OCI-LY1 (cell line): ENCODE measurements around the gene TBC1D16.

Experiments
- H2AFZ ChIP-seq: fragments of 200-600 bp; sonication (generic), shearing (Covaris generic); 2 replicates; pipeline ENCODE4 v1.6.0; 2014; ENCODE audit warnings: antibody characterized with exemption, mild to moderate bottlenecking, low read length
- H3F3A ChIP-seq: fragments of 200-600 bp; sonication (generic), shearing (Covaris generic); 2 replicates; pipeline ENCODE4 v1.6.0; 2014; ENCODE audit warnings: mild to moderate bottlenecking, antibody characterized with exemption, low read length, moderate library complexity; ENCODE audit not compliant: insufficient read depth
- H3K27ac ChIP-seq: fragments of 200-600 bp; sonication (generic); 2 replicates; pipeline ENCODE4 v1.5.1; 2014; ENCODE audit warnings: low read length, mixed run types, mild to moderate bottlenecking, low read depth; ENCODE audit not compliant: poor library complexity, severe bottlenecking
- H3K27me3 ChIP-seq: fragments of 200-600 bp; sonication (generic); 2 replicates; pipeline ENCODE4 v1.6.0; 2014; ENCODE audit warnings: antibody characterized with exemption, mild to moderate bottlenecking, low read length, moderate library complexity; ENCODE audit not compliant: insufficient read depth
- H3K36me3 ChIP-seq: fragments of 200-600 bp; sonication (generic); 2 replicates; pipeline ENCODE4 v1.6.1; 2014; ENCODE audit warnings: mild to moderate bottlenecking, antibody characterized with exemption, low read length, moderate library complexity, mixed read lengths; ENCODE audit not compliant: insufficient read depth
- H3K4me1 ChIP-seq: fragments of 200-600 bp; sonication (generic); 2 replicates; pipeline ENCODE4 v1.5.1; 2014; ENCODE audit warnings: mild to moderate bottlenecking, low read length, moderate library complexity; ENCODE audit not compliant: insufficient read depth, severe bottlenecking
- H3K4me2 ChIP-seq: fragments of 200-600 bp; sonication (generic), shearing (Covaris generic); 2 replicates; pipeline ENCODE4 v1.6.1; 2014; ENCODE audit warnings: low read length
- H3K4me3 ChIP-seq: fragments of 200-600 bp; sonication (generic); 2 replicates; pipeline ENCODE4 v1.5.1; 2014; ENCODE audit warnings: low read length, low read depth, mild to moderate bottlenecking, mixed read lengths; ENCODE audit not compliant: poor library complexity, severe bottlenecking
- H3K79me2 ChIP-seq: fragments of 200-600 bp; shearing (Covaris generic); 2 replicates; pipeline ENCODE4 v1.6.1; 2016; ENCODE audit warnings: mixed run types, low read length, mixed read lengths; ENCODE audit not compliant: insufficient read depth
- H3K9ac ChIP-seq: fragments of 200-600 bp; sonication (generic), shearing (Covaris generic); 2 replicates; pipeline ENCODE4 v1.6.1; 2014; ENCODE audit warnings: mild to moderate bottlenecking, low read length, mixed read lengths
- H3K9me2 ChIP-seq: fragments of 200-600 bp; sonication (generic), shearing (Covaris generic); 2 replicates; pipeline ENCODE4 v1.6.1; 2014; ENCODE audit warnings: low read depth, mild to moderate bottlenecking, low read length, mixed read lengths
- H3K9me3 ChIP-seq: fragments of 200-600 bp; shearing (Covaris generic); 2 replicates; pipeline ENCODE4 v1.6.1; 2014; ENCODE audit warnings: low read length, mixed read lengths
- H4K20me1 ChIP-seq: fragments of 200-600 bp; sonication (generic), shearing (Covaris generic); 2 replicates; pipeline ENCODE4 v1.6.0; 2016; ENCODE audit warnings: mild to moderate bottlenecking, low read length; ENCODE audit not compliant: insufficient read depth
- EZH2 ChIP-seq: fragments of 200-600 bp; sonication (generic), shearing (Covaris generic); IDR thresholded peaks from 2 replicates; pipeline ENCODE4 v1.8.0; 2017; ENCODE audit warnings: borderline replicate concordance, mixed run types, mild to moderate bottlenecking, antibody characterized with exemption, low read length, moderate library complexity, mixed read lengths
- TF ChIP-seq, protein P1 (sequence below): fragments of 200-600 bp; sonication (generic), shearing (Covaris generic); IDR thresholded peaks from 2 replicates; pipeline ENCODE4 v1.5.1; 2017; ENCODE audit warnings: mild to moderate bottlenecking, antibody characterized with exemption, low read length, moderate library complexity, mixed read lengths

TBC1D16 gene

DNA sequence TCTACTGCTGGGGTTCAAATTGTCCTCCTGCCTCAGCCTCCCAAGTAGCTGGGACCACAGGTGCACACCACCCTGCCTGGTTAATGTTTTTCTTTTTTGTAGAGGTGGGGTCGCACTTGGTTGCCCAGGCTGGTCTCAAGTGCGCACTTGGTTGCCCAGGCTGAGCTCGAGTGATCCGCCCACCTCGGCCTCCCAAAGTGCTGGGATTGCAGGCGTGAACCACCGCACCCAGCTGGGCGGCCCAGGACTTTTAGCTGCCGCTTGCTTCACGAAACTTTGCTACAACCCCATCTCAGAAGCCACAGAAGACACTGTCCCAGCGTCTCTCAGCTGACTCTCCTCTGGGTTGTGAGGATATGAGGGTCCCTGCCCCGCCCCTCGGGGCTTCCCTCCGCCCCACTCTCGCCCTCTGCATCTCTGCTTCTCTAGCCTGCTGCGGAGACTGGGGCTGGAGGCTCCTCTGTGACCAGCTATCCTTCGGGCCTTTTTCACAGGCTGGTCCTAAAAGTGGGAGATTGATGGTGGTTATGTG is 147.6 kb downstream of the TBC1D16 start:
- TF ChIP-seq EZH2 = no peak
- TF ChIP-seq, protein P1, sequence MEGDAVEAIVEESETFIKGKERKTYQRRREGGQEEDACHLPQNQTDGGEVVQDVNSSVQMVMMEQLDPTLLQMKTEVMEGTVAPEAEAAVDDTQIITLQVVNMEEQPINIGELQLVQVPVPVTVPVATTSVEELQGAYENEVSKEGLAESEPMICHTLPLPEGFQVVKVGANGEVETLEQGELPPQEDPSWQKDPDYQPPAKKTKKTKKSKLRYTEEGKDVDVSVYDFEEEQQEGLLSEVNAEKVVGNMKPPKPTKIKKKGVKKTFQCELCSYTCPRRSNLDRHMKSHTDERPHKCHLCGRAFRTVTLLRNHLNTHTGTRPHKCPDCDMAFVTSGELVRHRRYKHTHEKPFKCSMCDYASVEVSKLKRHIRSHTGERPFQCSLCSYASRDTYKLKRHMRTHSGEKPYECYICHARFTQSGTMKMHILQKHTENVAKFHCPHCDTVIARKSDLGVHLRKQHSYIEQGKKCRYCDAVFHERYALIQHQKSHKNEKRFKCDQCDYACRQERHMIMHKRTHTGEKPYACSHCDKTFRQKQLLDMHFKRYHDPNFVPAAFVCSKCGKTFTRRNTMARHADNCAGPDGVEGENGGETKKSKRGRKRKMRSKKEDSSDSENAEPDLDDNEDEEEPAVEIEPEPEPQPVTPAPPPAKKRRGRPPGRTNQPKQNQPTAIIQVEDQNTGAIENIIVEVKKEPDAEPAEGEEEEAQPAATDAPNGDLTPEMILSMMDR = no peak
- no peak overlapping the region for H3K27ac ChIP-seq
- H3K9ac ChIP-seq = no peak overlapping the region
- H3K4me3 ChIP-seq = no peak overlapping the region
- H3K4me2 ChIP-seq = no peak overlapping the region
- H2AFZ ChIP-seq = no peak overlapping the region
- H3K79me2 ChIP-seq = no peaks in the 10 kb centered on the region
- H3K9me3 ChIP-seq = no peaks in the 10 kb centered on the region
- H3F3A ChIP-seq = no peaks in the 10 kb centered on the region
- no peaks in the 10 kb centered on the region for H3K4me1 ChIP-seq
- no peaks in the 10 kb centered on the region for H4K20me1 ChIP-seq
- no peaks in the 10 kb centered on the region for H3K9me2 ChIP-seq
- peaks cover 5% of the 10 kb centered on the region for H3K27me3 ChIP-seq
- H3K36me3 ChIP-seq = no peaks in the 10 kb centered on the region

DNA sequence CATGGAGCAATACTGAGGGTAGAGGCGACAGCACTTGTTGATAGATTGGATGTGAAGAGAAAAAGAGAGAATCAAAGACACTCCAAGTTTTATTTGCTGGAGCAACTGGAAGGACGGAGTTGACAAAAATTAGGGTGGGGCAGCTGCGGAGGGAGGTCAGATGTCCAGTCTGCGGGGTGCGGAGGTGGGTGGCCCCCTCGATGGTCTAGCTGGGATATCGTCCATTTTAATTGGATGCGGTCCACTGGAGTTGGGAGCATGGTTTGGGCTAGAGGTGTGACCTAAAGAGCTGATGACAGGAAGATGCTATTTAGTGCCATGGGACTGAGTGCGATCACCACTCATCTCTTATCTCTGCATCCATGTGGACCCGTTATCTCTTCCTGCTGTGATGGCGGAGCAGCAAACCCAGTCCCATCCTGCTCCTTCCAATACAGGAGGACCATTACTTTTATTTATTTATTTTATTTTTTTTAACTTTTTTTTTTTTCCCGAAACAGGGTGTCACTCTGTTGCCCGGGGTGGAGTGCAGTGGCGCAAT is 148.2 kb downstream of the TBC1D16 start:
- no peak overlapping the region for H3K9ac ChIP-seq
- H3K27ac ChIP-seq = no peak overlapping the region
- H3K9me2 ChIP-seq = no peaks in the 10 kb centered on the region
- no peak overlapping the region for H2AFZ ChIP-seq
- peaks cover 8% of the 10 kb centered on the region for H3K27me3 ChIP-seq
- no peak overlapping the region for H3K4me3 ChIP-seq
- TF ChIP-seq, protein P1 = no peak
- TF ChIP-seq EZH2 = no peak
- H3K79me2 ChIP-seq = no peaks in the 10 kb centered on the region
- no peaks in the 10 kb centered on the region for H3K9me3 ChIP-seq
- H3K4me2 ChIP-seq = no peak overlapping the region
- no peaks in the 10 kb centered on the region for H4K20me1 ChIP-seq
- no peaks in the 10 kb centered on the region for H3K4me1 ChIP-seq
- H3K36me3 ChIP-seq = no peaks in the 10 kb centered on the region
- H3F3A ChIP-seq = no peaks in the 10 kb centered on the region

DNA sequence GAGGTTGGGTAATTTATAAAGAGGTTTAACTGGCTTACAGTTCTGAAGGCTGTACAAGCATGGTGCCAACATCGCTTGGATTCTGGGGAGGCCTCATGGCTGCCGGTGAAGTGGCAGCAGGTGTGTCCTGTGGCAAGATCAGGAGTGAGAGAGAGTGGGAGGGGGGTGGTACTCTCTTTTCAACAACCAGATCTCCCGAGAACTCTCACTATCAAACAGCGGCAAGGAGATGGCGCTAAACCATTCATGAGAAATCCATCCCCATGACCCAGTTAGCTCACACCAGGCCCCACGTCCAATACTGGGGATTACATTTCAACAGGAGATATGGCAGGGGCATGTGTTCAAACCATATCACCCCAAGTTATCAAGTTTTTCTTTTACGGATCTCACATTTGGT is 152.5 kb downstream of the TBC1D16 start:
- Histone ChIP-seq H3K27ac (no peak overlapping the region), H2AFZ (no peak overlapping the region), H3K4me2 (no peak overlapping the region), H3K27me3 (peaks cover 8% of the 10 kb centered on the region), H3K36me3 (no peaks in the 10 kb centered on the region), H3K9ac (no peak overlapping the region), H3K4me1 (no peaks in the 10 kb centered on the region), H3K9me3 (no peaks in the 10 kb centered on the region), H3K9me2 (no peaks in the 10 kb centered on the region), H3K4me3 (no peak overlapping the region), H3F3A (no peaks in the 10 kb centered on the region), H4K20me1 (no peaks in the 10 kb centered on the region), H3K79me2 (no peaks in the 10 kb centered on the region)
- TF ChIP-seq EZH2 = no peak
- TF ChIP-seq, protein P1 = no peak
